SK-N-SH (cell line): Measurements from ENCODE around the gene TMEM192. TPM values are rescaled to one million over a fixed set of nuclear protein-coding genes. Genes with fewer than 3 reads are reported as not detected.

ENCODE experiments used
- CTCF ChIA-PET: fragments of 300-600, 350-600 bp; formaldehyde crosslinking; extraction: SDS; loops from one replicate; lab custom pipeline; 2021; lab: Yijun Ruan, JAX
- POLR2A ChIA-PET: fragments of 350-600 bp; sonication (Branson Sonifier 250); formaldehyde crosslinking; extraction: SDS; loops from one replicate; lab custom pipeline; 2020; ENCODE audit warnings: antibody characterized with exemption, inconsistent platforms; lab: Yijun Ruan, JAX
- DNase-seq: peaks from one replicate; pipeline ENCODE4 v3.0.0; 2012
- H2AFZ ChIP-seq: fragments of 200-600 bp; sonication (generic); 2 replicates; pipeline ENCODE4 v1.8.1; 2016; ENCODE audit warnings: antibody characterized with exemption, mild to moderate bottlenecking, low read depth
- H3F3A ChIP-seq: fragments of 200-600 bp; sonication (generic); replicated peaks from 2 replicates; pipeline ENCODE3; 2016; ENCODE audit warnings: antibody characterized with exemption, mild to moderate bottlenecking; ENCODE audit not compliant: insufficient read depth
- H3K27ac ChIP-seq, 2 experiments: fragments of 200-500 bp in 1 of 2; fragments of 200-600 bp in 1 of 2; sonication (Bioruptor generic) in 1 of 2; sonication (generic), shearing (Covaris generic) in 1 of 2; 2 replicates each; pipeline versions ENCODE4 v1.5.1 to v1.6.1; 2014 to 2016; ENCODE audit warnings: low read depth in 2 of 2, inconsistent platforms in 1 of 2, low read length in 1 of 2, mild to moderate bottlenecking in 1 of 2, mixed read lengths in 1 of 2
- H3K27me3 ChIP-seq: fragments of 200-600 bp; sonication (generic), shearing (Covaris generic); 2 replicates; pipeline ENCODE4 v1.6.1; 2016; ENCODE audit warnings: mixed run types; ENCODE audit not compliant: insufficient read depth
- H3K36me3 ChIP-seq, 2 experiments: fragments of 200-500 bp in 1 of 2; fragments of 200-600 bp in 1 of 2; sonication (Bioruptor generic) in 1 of 2; sonication (generic) in 1 of 2; replicated peaks in 1 of 2; 2 replicates each; pipeline versions ENCODE3 to v1.5.1; 2014 to 2016; ENCODE audit warnings: low read length in 1 of 2, mild to moderate bottlenecking in 1 of 2; ENCODE audit not compliant: insufficient read depth in 2 of 2, control insufficient read depth in 1 of 2
- H3K4me1 ChIP-seq, 2 experiments: fragments of 200-500 bp in 1 of 2; fragments of 200-600 bp in 1 of 2; sonication (Bioruptor generic) in 1 of 2; sonication (generic), shearing (Covaris generic) in 1 of 2; 2 replicates each; pipeline versions ENCODE4 v1.5.1 to v1.6.1; 2014 to 2016; ENCODE audit warnings: low read depth in 1 of 2, low read length in 1 of 2, mixed run types in 1 of 2; ENCODE audit not compliant: insufficient read depth in 2 of 2, control insufficient read depth in 1 of 2
- H3K4me2 ChIP-seq: fragments of 200-600 bp; sonication (generic), shearing (Covaris generic); 2 replicates; pipeline ENCODE4 v1.6.1; 2017; ENCODE audit warnings: mixed run types
- H3K4me3 ChIP-seq, 2 experiments: fragments of 200-500 bp in 1 of 2; fragments of 200-600 bp in 1 of 2; sonication (Bioruptor generic) in 1 of 2; sonication (generic), shearing (Covaris generic) in 1 of 2; 2 replicates each; pipeline versions ENCODE4 v1.5.1 to v1.8.1; 2014 to 2016; ENCODE audit warnings: low read depth in 2 of 2, inconsistent platforms in 1 of 2, low read length in 1 of 2, mild to moderate bottlenecking in 1 of 2, mixed read lengths in 1 of 2, moderate library complexity in 1 of 2
- H3K79me2 ChIP-seq: fragments of 200-600 bp; sonication (generic); 2 replicates; pipeline ENCODE4 v1.8.1; 2017; ENCODE audit warnings: mild to moderate bottlenecking; ENCODE audit not compliant: insufficient read depth
- H3K9ac ChIP-seq: fragments of 200-600 bp; sonication (generic); 2 replicates; pipeline ENCODE4 v1.6.1; 2017; ENCODE audit warnings: mixed run types
- H3K9me2 ChIP-seq: fragments of 200-600 bp; sonication (generic); 2 replicates; pipeline ENCODE4 v1.6.1; 2017; ENCODE audit warnings: mixed run types
- H3K9me3 ChIP-seq: fragments of 200-600 bp; sonication (generic); 2 replicates; pipeline ENCODE4 v1.6.1; 2017; ENCODE audit warnings: mixed run types, mild to moderate bottlenecking, moderate library complexity
- H4K20me1 ChIP-seq: fragments of 200-600 bp; sonication (generic); 2 replicates; pipeline ENCODE4 v1.6.1; 2017; ENCODE audit warnings: mild to moderate bottlenecking, mixed run types; ENCODE audit not compliant: insufficient read depth
- EZH2phosphoT487 ChIP-seq: fragments of 200-600 bp; sonication (generic); IDR thresholded peaks from 2 replicates; pipeline ENCODE4 v1.6.1; 2017; ENCODE audit warnings: low read depth, mixed run types, mild to moderate bottlenecking, antibody characterized with exemption, moderate library complexity, borderline replicate concordance
- FOSL2 ChIP-seq: IDR thresholded peaks from 2 replicates; pipeline ENCODE4 v1.4.0; 2012; ENCODE audit warnings: low read depth, mild to moderate bottlenecking, moderate library complexity, borderline replicate concordance
- FOXJ3 ChIP-seq: sonication (generic); formaldehyde crosslinking; IDR thresholded peaks from 2 replicates; pipeline ENCODE4 v1.5.1; 2020; ENCODE audit warnings: mild to moderate bottlenecking, missing genetic modification reagents
- GABPA ChIP-seq: IDR thresholded peaks from 2 replicates; pipeline ENCODE4 v1.4.0; 2012; ENCODE audit warnings: low read depth, mild to moderate bottlenecking
- IRF3 ChIP-seq: fragments of 150-350 bp; IDR thresholded peaks from 2 replicates; pipeline ENCODE4 v1.6.1; 2016; ENCODE audit warnings: mild to moderate bottlenecking, low read depth, low read length
- MEF2A ChIP-seq: IDR thresholded peaks from 2 replicates; pipeline ENCODE4 v1.4.0; 2012; ENCODE audit warnings: low read depth, borderline replicate concordance
- NFIC ChIP-seq: IDR thresholded peaks from 2 replicates; pipeline ENCODE4 v1.4.0; 2012; ENCODE audit warnings: borderline replicate concordance
- NRF1 ChIP-seq: IDR thresholded peaks from 2 replicates; pipeline ENCODE4 v1.6.1; 2012; ENCODE audit warnings: low read depth, mild to moderate bottlenecking, low read length
- POLR2AphosphoS5 ChIP-seq: IDR thresholded peaks from 2 replicates; pipeline ENCODE4 v1.6.1; 2012; ENCODE audit warnings: low read depth, low read length
- RAD21 ChIP-seq: IDR thresholded peaks from 2 replicates; pipeline ENCODE4 v1.6.1; 2012; ENCODE audit warnings: mild to moderate bottlenecking, low read length
- RCOR1 ChIP-seq: fragments of 150-350 bp; IDR thresholded peaks from 2 replicates; pipeline ENCODE4 v1.6.1; 2017; ENCODE audit warnings: antibody characterized with exemption, low read length
- RFX5 ChIP-seq: IDR thresholded peaks from 2 replicates; pipeline ENCODE4 v1.6.1; 2012; ENCODE audit warnings: mild to moderate bottlenecking, improper control_type of control experiment, low read length
- TEAD4 ChIP-seq: IDR thresholded peaks from 2 replicates; pipeline ENCODE4 v1.4.0; 2012; ENCODE audit warnings: mild to moderate bottlenecking, borderline replicate concordance; ENCODE audit not compliant: insufficient read depth
- WGBS: methylation state at CpG from one replicate; pipeline ENCODE4 v1.1.6; 2017; ENCODE audit warnings: low lambda C conversion rate; 5-methylcytosine and 5-hydroxymethylcytosine counted together
- polyA plus RNA-seq, 3 experiments: library from polyadenylated mRNA; depleted of rRNA; stranded (reverse); fragments of >200 nt; gene quantifications; 2 replicates each; pipeline ENCODE4 v1.2.3, GENCODE V29; 2012
- TF ChIP-seq, protein P1 (sequence below): IDR thresholded peaks from 2 replicates; pipeline ENCODE4 v1.6.1; 2012; ENCODE audit warnings: mild to moderate bottlenecking, low read depth, low read length, moderate library complexity
- TF ChIP-seq, protein P2 (sequence below): fragments of 200-600 bp; sonication (generic); IDR thresholded peaks from 2 replicates; pipeline ENCODE4 v1.6.1; 2017; ENCODE audit warnings: antibody characterized with exemption, mild to moderate bottlenecking, moderate library complexity
- TF ChIP-seq, protein P3 (sequence below): IDR thresholded peaks from 2 replicates; pipeline ENCODE4 v1.4.0; 2012; ENCODE audit warnings: low read depth, borderline replicate concordance

Gene TMEM192
- polyA plus RNA-seq, 1 of the 3 experiments (the other 2 are of a cell fraction), result 9.1 TPM

DNA sequence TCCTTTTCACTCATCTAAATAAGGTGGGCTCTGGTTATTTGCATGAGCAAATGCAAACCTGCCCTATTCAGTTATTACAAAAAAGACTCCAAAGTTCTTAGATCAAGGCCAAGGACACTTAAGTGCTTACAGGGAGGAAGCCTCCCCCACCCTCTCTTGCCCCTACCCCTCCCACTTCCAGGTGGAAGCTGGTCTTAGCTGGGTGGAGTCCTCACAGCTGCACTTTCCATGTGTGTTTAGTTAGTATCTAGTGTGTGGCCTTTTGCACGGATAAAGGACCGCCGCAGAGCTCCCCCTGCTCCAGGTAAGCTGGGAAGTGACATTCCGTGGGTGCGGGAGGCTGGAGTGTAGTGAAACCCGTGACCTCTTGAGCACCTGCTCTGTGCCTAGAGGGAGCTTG, 59.0 kb downstream of the TMEM192 start, which contains the start of gene TRIM75:
Gene TRIM75, plus strand, starts transcription at position 222 of the 400 bp plus-strand sequence. CDS start 5,282 bp downstream, outside the sequence.
- Histone ChIP-seq H3K79me2 (no peaks in the 10 kb centered on the region), H3K9me3 (no peaks in the 10 kb centered on the region), H3F3A (no peaks in the 10 kb centered on the region), H3K4me2 (no peak within 1 kb of the TSS), H3K27me3 (no peaks in the 10 kb centered on the region; the same call in 1 of the 2 replicates), H2AFZ (no peak within 1 kb of the TSS), H3K4me3 (no peak within 1 kb of the TSS), H3K9ac (no peak within 1 kb of the TSS), H4K20me1 (no peaks in the 10 kb centered on the region), H3K36me3 (no peaks in the 10 kb centered on the region), H3K4me1 (no peaks in the 10 kb centered on the region), H3K9me2 (no peaks in the 10 kb centered on the region), H3K27ac (no peak within 1 kb of the TSS)
- ChIA-PET CTCF (interaction anchor here (1.4 kb wide), 1 partner anchor 43 kb away, joined by 3 read pairs; no protein-coding TSS in a partner anchor), POLR2A (no interaction called here)
- TF ChIP-seq NRF1 (no peak), RCOR1 (no peak), MEF2A (no peak), FOSL2 (no peak), FOXJ3 (CRISPR knock-in tag) (no peak), POLR2AphosphoS5 (no peak), EZH2phosphoT487 (no peak)
- TF ChIP-seq, protein P1, sequence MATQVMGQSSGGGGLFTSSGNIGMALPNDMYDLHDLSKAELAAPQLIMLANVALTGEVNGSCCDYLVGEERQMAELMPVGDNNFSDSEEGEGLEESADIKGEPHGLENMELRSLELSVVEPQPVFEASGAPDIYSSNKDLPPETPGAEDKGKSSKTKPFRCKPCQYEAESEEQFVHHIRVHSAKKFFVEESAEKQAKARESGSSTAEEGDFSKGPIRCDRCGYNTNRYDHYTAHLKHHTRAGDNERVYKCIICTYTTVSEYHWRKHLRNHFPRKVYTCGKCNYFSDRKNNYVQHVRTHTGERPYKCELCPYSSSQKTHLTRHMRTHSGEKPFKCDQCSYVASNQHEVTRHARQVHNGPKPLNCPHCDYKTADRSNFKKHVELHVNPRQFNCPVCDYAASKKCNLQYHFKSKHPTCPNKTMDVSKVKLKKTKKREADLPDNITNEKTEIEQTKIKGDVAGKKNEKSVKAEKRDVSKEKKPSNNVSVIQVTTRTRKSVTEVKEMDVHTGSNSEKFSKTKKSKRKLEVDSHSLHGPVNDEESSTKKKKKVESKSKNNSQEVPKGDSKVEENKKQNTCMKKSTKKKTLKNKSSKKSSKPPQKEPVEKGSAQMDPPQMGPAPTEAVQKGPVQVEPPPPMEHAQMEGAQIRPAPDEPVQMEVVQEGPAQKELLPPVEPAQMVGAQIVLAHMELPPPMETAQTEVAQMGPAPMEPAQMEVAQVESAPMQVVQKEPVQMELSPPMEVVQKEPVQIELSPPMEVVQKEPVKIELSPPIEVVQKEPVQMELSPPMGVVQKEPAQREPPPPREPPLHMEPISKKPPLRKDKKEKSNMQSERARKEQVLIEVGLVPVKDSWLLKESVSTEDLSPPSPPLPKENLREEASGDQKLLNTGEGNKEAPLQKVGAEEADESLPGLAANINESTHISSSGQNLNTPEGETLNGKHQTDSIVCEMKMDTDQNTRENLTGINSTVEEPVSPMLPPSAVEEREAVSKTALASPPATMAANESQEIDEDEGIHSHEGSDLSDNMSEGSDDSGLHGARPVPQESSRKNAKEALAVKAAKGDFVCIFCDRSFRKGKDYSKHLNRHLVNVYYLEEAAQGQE, result no peak
- TF ChIP-seq, protein P2, sequence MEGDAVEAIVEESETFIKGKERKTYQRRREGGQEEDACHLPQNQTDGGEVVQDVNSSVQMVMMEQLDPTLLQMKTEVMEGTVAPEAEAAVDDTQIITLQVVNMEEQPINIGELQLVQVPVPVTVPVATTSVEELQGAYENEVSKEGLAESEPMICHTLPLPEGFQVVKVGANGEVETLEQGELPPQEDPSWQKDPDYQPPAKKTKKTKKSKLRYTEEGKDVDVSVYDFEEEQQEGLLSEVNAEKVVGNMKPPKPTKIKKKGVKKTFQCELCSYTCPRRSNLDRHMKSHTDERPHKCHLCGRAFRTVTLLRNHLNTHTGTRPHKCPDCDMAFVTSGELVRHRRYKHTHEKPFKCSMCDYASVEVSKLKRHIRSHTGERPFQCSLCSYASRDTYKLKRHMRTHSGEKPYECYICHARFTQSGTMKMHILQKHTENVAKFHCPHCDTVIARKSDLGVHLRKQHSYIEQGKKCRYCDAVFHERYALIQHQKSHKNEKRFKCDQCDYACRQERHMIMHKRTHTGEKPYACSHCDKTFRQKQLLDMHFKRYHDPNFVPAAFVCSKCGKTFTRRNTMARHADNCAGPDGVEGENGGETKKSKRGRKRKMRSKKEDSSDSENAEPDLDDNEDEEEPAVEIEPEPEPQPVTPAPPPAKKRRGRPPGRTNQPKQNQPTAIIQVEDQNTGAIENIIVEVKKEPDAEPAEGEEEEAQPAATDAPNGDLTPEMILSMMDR, result no peak
- WGBS, result 68% methylated on average over 6 of the region's 6 CpGs
- no peak for DNase-seq

- ChIA-PET CTCF (interaction anchor here (0.9 kb wide), 1 partner anchor 111 kb away, joined by 3 read pairs; no protein-coding TSS in a partner anchor), POLR2A (no interaction called here)
- TF ChIP-seq RFX5 (no peak), RAD21 (no peak), NFIC (no peak), TEAD4 (no peak), GABPA (no peak), IRF3 (no peak)
- TF ChIP-seq, protein P2, result no peak
- TF ChIP-seq, protein P3, sequence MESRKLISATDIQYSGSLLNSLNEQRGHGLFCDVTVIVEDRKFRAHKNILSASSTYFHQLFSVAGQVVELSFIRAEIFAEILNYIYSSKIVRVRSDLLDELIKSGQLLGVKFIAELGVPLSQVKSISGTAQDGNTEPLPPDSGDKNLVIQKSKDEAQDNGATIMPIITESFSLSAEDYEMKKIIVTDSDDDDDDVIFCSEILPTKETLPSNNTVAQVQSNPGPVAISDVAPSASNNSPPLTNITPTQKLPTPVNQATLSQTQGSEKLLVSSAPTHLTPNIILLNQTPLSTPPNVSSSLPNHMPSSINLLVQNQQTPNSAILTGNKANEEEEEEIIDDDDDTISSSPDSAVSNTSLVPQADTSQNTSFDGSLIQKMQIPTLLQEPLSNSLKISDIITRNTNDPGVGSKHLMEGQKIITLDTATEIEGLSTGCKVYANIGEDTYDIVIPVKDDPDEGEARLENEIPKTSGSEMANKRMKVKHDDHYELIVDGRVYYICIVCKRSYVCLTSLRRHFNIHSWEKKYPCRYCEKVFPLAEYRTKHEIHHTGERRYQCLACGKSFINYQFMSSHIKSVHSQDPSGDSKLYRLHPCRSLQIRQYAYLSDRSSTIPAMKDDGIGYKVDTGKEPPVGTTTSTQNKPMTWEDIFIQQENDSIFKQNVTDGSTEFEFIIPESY, result no peak
Measured at GRCh38 chr4:165052627-165053026, 60.0 kb downstream of the TMEM192 start.

More at GRCh38 chr4:165052627-165053026, 60.0 kb downstream of the TMEM192 start:
- no peaks in the 10 kb centered on the region for H3F3A ChIP-seq
- H3K79me2 ChIP-seq, result no peaks in the 10 kb centered on the region
- no peak overlapping the region for H2AFZ ChIP-seq
- no peak overlapping the region for H3K4me2 ChIP-seq
- H3K36me3 ChIP-seq, result no peaks in the 10 kb centered on the region
- no peaks in the 10 kb centered on the region for H4K20me1 ChIP-seq
- DNase-seq, result no peak
- H3K27me3 ChIP-seq, result no peaks in the 10 kb centered on the region; the same call in 1 of the 2 replicates
- H3K4me3 ChIP-seq, result no peak overlapping the region
- H3K9ac ChIP-seq, result no peak overlapping the region
- no peaks in the 10 kb centered on the region for H3K9me2 ChIP-seq
- no peaks in the 10 kb centered on the region for H3K9me3 ChIP-seq
- no peaks in the 10 kb centered on the region for H3K4me1 ChIP-seq
- H3K27ac ChIP-seq, result no peak overlapping the region
- WGBS, result 21% methylated on average over 3 of the region's 3 CpGs
